ENCODE measurements around the gene C6orf15. TPM values are rescaled to one million over a fixed set of nuclear protein-coding genes. Genes with fewer than 3 reads are reported as not detected.
A peak's percentile ranks its signal among the peaks of the same experiment; 100 is the strongest.

C6orf15 gene
- total and polyA plus RNA-seq, 2 of the 8 experiments (the other 6 are each of a cell fraction or from before 2014, with no cell fraction given) = not detected

DNA sequence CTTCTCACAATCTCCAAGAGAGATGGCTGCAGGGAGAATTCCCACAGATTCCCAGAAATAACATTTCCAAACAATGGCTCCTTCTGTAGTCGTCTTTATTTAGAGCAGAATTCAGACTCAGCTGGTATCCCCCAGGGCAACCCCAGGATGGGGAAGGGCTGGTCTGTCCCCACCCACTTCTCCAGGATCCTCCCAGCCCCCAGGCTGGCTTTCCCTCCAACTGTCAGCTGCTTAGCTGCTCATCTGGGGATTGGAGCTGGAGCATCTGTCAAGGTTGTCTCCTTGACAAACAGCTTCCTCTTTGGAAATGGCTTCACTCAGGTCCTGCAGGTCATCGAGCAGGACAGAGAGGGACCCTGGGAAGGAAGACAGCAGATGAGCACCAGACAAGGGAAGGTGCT, 30.0 kb upstream of the C6orf15 start:
- no peak overlapping the region for H2BK120ac ChIP-seq (replicated peaks; ENCODE audit: low read depth, low read length)
- DNase-seq (ENCODE audit: low read depth in 1 of 2, low spot score in 2 of 2) = no peak
- no peak for FAIRE-seq

More for the DNA sequence above, 30.0 kb upstream of the C6orf15 start:
- WGBS, 2 experiments (ENCODE audit: extremely low coverage in 1 of 2, insufficient coverage in 1 of 2, insufficient read length in 1 of 2, insufficient replicate concordance in 2 of 2, low coverage in 1 of 2, low lambda C conversion rate in 2 of 2, missing lambda C conversion rate in 1 of 2) = 83% methylated on average over 2 of the region's 2 CpGs; no CpG with 5 or more reads in 1 of the 2 experiments
- Histone ChIP-seq H3K27ac (ENCODE audit: low read depth, low read length) (no peak overlapping the region), H2AFZ (ENCODE audit: low read length) (no peak overlapping the region), H2BK5ac (ENCODE audit: low read depth, low read length) (no peak overlapping the region), H3K4me3 (ENCODE audit: extremely low read depth in 1 of 4, insufficient read depth in 2 of 4, low read depth in 3 of 4, low read length in 4 of 4) (no peak overlapping the region), H3K23me2 (ENCODE audit: low read depth, low read length) (no peaks in the 10 kb centered on the region; the same call in 1 of the 2 replicates), H3K4ac (replicated peaks; ENCODE audit: insufficient read length, low read depth, low read length) (no peak overlapping the region), H2AK5ac (ENCODE audit: low read depth, low read length) (no peak overlapping the region), H2BK20ac (ENCODE audit: low read length) (no peak overlapping the region), H3K9ac (replicated peaks in 1 of 4; ENCODE audit: extremely low read depth in 1 of 4, low read depth in 3 of 4, low read length in 3 of 4) (no peak overlapping the region), H3K4me1 (replicated peaks in 1 of 4; ENCODE audit: control insufficient read depth in 3 of 4, insufficient read depth in 4 of 4, low read length in 3 of 4) (peaks cover 0 to 20% (median 15%) of the 10 kb centered on the region in 4 experiments; a peak in 6 of 7 replicates), H4K91ac (replicated peaks; ENCODE audit: insufficient read length, low read length) (no peak overlapping the region), H4K8ac (ENCODE audit: extremely low read depth, insufficient read depth, low read length) (no peak overlapping the region), H3K18ac (ENCODE audit: extremely low read depth, low read length) (no peak overlapping the region), H4K20me1 (replicated peaks in 1 of 2; ENCODE audit: control insufficient read depth in 1 of 2, insufficient read depth in 2 of 2, low read length in 2 of 2) (no peaks in the 10 kb centered on the region), H3K14ac (ENCODE audit: insufficient read length) (no peak overlapping the region), H3K4me2 (ENCODE audit: insufficient read depth in 1 of 2, low read depth in 2 of 2, low read length in 2 of 2) (no peak overlapping the region), H3K9me3 (ENCODE audit: insufficient read depth in 2 of 2, low read depth in 1 of 2, low read length in 1 of 2) (no peaks in the 10 kb centered on the region), H3K27me3 (replicated peaks in 1 of 4; ENCODE audit: control insufficient read depth in 3 of 4, extremely low read depth in 1 of 4, insufficient read depth in 3 of 4, low read length in 3 of 4) (0 out of 7 replicates have a peak, but pooled peaks cover 0 to 2% (median 0%) of the 10 kb centered on the region in 4 experiments), H3K36me3 (ENCODE audit: control insufficient read depth in 2 of 4, insufficient read depth in 4 of 4, low read length in 3 of 4) (peaks cover 2 to 30% (median 6%) of the 10 kb centered on the region in 4 experiments; a peak in 5 of 8 replicates), H3K79me2 (ENCODE audit: control insufficient read depth in 1 of 2, insufficient read depth in 2 of 2, low read length in 2 of 2) (no peaks in the 10 kb centered on the region), H4K5ac (ENCODE audit: insufficient read length, low read depth, low read length) (no peak overlapping the region), H3K23ac (ENCODE audit: insufficient read length) (no peak overlapping the region), H3K79me1 (ENCODE audit: low read depth, low read length) (no peaks in the 10 kb centered on the region), H2BK15ac (ENCODE audit: low read length) (no peak overlapping the region), H3K56ac (replicated peaks; ENCODE audit: insufficient read length, low read depth, low read length) (no peak overlapping the region), H2BK12ac (ENCODE audit: low read depth, low read length) (0 out of 2 replicates have a peak overlapping the region, but pooled peaks have one; percentile 1)
- ChIA-PET POLR2A (ENCODE audit: partially characterized antibody) (interaction anchor here (61.6 to 68.5 kb wide), 2 partner anchors 5 to 26 kb away, joined by 2251 read pairs; partner anchors contain the start of genes CCHCR1, CDSN, POU5F1 and PSORS1C1), CTCF (ENCODE audit: partially characterized antibody) (interaction anchor here (0.6 to 16.4 kb wide), 9 partner anchors 12 to 734 kb away, joined by 3 to 170 read pairs (median 3); partner anchors contain the start of gene TCF19)
- TF ChIP-seq CEBPB (IDR thresholded peaks at IDR 0.05; ENCODE audit: low read depth, low read length) (no peak), RAD21 (IDR thresholded peaks at IDR 0.05 in 1 of 2, conservative IDR thresholded peaks at IDR 0.05 in 1 of 2; ENCODE audit: low read depth in 2 of 2, low read length in 2 of 2) (no peak), SP4 (IDR thresholded peaks at IDR 0.05; ENCODE audit: low read length) (no peak)

Measured in H1 (cell line).